K562 (cell line): Measurements from ENCODE around the gene CSAD. TPM values are rescaled to one million over a fixed set of nuclear protein-coding genes. Genes with fewer than 3 reads are reported as not detected.

ENCODE experiments used
- ARNT ChIP-seq, 2 experiments: fragments of 450-650 bp; IDR thresholded peaks; 2 replicates each; pipeline ENCODE4 v1.6.1; 2016; ENCODE audit warnings: mild to moderate bottlenecking in 1 of 2
- CEBPG ChIP-seq, 3 experiments: fragments of 200-800 bp in 1 of 3; sonication (Bioruptor generic) in 1 of 3; sonication (generic) in 1 of 3; formaldehyde crosslinking in 1 of 3; IDR thresholded peaks in 2 of 3; conservative IDR thresholded peaks in 1 of 3; 2 replicates each; pipeline versions ENCODE4 v1.6.1 to v1.8.0; 2016 to 2022; ENCODE audit warnings: missing compliant biosample characterization in 2 of 3, missing genetic modification characterization in 2 of 3, mild to moderate bottlenecking in 1 of 3, missing genetic modification reagents in 1 of 3
- PHF21A ChIP-seq: fragments of 450-650 bp; IDR thresholded peaks from 2 replicates; pipeline ENCODE4 v1.6.1; 2017; ENCODE audit warnings: low read depth, borderline replicate concordance
- RAD51 ChIP-seq: fragments of 450-650 bp; IDR thresholded peaks from 2 replicates; pipeline ENCODE4 v1.7.1; 2016; ENCODE audit warnings: low read depth, mild to moderate bottlenecking, borderline replicate concordance
- RBFOX2 ChIP-seq: fragments of 200-400 bp; formaldehyde crosslinking; IDR thresholded peaks from 2 replicates; pipeline ENCODE4 v1.6.1; 2017; ENCODE audit warnings: low read depth, mild to moderate bottlenecking, low read length, moderate library complexity
- STAG1 ChIP-seq: sonication (generic); formaldehyde crosslinking; IDR thresholded peaks from 2 replicates; pipeline ENCODE4 v1.5.0; 2020; ENCODE audit warnings: missing genetic modification reagents, borderline replicate concordance
- ZNF384 ChIP-seq: IDR thresholded peaks from 2 replicates; pipeline ENCODE4 v1.6.1; 2012; ENCODE audit warnings: low read depth, low read length, improper control_type of control experiment
- polyA plus RNA-seq, 8 experiments: library from polyadenylated mRNA; depleted of rRNA in 4 of 8; stranded (reverse) in 5 of 8; unstranded in 3 of 8; fragments of >200 nt; fragmentation: Nextera tagmentation in 2 of 8; fragmentation: Illumina TruSeq in 1 of 8; extraction: Ambion mirVana in 2 of 8; extraction: Trizol in 1 of 8; gene quantifications; 2 replicates each; pipeline versions ENCODE4 v1.2.1 to v1.2.3, GENCODE V29; 2011 to 2014; ENCODE audit warnings: inconsistent platforms in 1 of 8, missing spikeins in 1 of 8
- total RNA-seq, 7 experiments: library from RNA; depleted of rRNA in 6 of 7; stranded (reverse); fragments of >200 nt in 6 of 7; fragmentation: Illumina TruSeq in 2 of 7; extraction: Trizol in 2 of 7; gene quantifications; 2 replicates each; pipeline versions ENCODE4 v1.2.1 to v1.2.3, GENCODE V29; 2011 to 2021; ENCODE audit warnings: low replicate concordance in 1 of 7
- TF ChIP-seq, protein P1 (sequence below): sonication (generic); formaldehyde crosslinking; IDR thresholded peaks from 2 replicates; pipeline ENCODE4 v1.9.0; 2022; ENCODE audit warnings: mild to moderate bottlenecking, missing genetic modification reagents
- TF ChIP-seq, protein P2 (sequence below): sonication (generic); formaldehyde crosslinking; IDR thresholded peaks from 2 replicates; pipeline ENCODE4 v1.8.1; 2023; ENCODE audit warnings: mild to moderate bottlenecking, missing genetic modification reagents
- TF ChIP-seq, protein P3 (sequence below): fragments of 150-350 bp; conservative IDR thresholded peaks from 2 replicates; pipeline ENCODE4 v1.6.1; 2014; ENCODE audit warnings: low read length

CSAD gene
- total and polyA plus RNA-seq, 9 of the 15 experiments (the other 6 are each of a cell fraction or from before 2014, with no cell fraction given), result 1.8 to 19.6 (median 8.1) TPM

DNA sequence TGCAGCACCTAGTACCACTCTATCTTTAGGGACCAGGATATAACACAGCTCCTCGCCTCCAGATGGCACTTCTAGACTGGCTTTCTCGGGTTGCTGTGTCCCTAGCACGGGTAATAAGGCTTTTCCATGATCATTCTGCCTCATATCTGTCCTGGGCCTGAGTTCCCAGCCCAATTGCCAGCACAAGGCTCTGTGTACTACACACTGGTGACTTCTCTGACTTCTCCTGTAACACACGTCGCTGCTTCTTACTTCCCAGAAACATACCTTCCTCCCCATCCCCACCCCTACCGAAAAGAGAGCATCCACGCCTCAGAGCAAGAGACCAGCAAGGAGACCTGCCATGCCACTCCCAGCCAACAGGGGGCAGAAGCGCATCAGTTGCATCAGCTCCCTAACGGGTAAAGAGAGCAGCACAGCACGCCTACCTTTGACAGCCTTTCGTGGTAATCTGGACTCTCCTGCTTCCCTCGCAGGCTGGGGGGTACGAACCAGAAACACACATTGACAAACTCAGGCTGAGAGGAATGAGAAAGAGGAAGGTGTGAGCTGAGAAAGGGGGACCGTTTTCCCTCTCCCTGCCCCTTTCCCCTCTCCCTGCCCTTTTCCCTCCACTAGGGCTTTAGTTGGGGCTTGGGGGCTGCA is 21.4 kb downstream of the CSAD start (continued):
- TF ChIP-seq, protein P1, sequence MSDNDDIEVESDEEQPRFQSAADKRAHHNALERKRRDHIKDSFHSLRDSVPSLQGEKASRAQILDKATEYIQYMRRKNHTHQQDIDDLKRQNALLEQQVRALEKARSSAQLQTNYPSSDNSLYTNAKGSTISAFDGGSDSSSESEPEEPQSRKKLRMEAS (CRISPR knock-in tag), result peak; percentile 48; the same call in 1 of the 2 replicates
- TF ChIP-seq, protein P2, sequence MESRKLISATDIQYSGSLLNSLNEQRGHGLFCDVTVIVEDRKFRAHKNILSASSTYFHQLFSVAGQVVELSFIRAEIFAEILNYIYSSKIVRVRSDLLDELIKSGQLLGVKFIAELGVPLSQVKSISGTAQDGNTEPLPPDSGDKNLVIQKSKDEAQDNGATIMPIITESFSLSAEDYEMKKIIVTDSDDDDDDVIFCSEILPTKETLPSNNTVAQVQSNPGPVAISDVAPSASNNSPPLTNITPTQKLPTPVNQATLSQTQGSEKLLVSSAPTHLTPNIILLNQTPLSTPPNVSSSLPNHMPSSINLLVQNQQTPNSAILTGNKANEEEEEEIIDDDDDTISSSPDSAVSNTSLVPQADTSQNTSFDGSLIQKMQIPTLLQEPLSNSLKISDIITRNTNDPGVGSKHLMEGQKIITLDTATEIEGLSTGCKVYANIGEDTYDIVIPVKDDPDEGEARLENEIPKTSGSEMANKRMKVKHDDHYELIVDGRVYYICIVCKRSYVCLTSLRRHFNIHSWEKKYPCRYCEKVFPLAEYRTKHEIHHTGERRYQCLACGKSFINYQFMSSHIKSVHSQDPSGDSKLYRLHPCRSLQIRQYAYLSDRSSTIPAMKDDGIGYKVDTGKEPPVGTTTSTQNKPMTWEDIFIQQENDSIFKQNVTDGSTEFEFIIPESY, result peak; percentile 69
- TF ChIP-seq RAD51, result no peak
- peak; percentile 45; the same call in 1 of the 2 replicates for TF ChIP-seq RBFOX2
- TF ChIP-seq ARNT (IDR thresholded peaks at IDR 0.05), result peak; percentile 30 to 75; a peak in 1 of 4 replicates
- TF ChIP-seq, protein P3, sequence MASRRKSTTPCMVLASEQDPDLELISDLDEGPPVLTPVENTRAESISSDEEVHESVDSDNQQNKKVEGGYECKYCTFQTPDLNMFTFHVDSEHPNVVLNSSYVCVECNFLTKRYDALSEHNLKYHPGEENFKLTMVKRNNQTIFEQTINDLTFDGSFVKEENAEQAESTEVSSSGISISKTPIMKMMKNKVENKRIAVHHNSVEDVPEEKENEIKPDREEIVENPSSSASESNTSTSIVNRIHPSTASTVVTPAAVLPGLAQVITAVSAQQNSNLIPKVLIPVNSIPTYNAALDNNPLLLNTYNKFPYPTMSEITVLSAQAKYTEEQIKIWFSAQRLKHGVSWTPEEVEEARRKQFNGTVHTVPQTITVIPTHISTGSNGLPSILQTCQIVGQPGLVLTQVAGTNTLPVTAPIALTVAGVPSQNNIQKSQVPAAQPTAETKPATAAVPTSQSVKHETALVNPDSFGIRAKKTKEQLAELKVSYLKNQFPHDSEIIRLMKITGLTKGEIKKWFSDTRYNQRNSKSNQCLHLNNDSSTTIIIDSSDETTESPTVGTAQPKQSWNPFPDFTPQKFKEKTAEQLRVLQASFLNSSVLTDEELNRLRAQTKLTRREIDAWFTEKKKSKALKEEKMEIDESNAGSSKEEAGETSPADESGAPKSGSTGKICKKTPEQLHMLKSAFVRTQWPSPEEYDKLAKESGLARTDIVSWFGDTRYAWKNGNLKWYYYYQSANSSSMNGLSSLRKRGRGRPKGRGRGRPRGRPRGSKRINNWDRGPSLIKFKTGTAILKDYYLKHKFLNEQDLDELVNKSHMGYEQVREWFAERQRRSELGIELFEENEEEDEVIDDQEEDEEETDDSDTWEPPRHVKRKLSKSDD, result peak; percentile 87; the same call in 1 of the 2 replicates
- TF ChIP-seq CEBPG (CRISPR knock-in tag; IDR thresholded peaks at IDR 0.05), result peak; percentile 99
- TF ChIP-seq CEBPG (tag; conservative IDR thresholded peaks at IDR 0.05 in 1 of 2, IDR thresholded peaks at IDR 0.05 in 1 of 2), result peak; percentile 83
- peak; percentile 59; the same call in 1 of the 2 replicates for TF ChIP-seq STAG1 (CRISPR knock-in tag)
- 0 out of 2 replicates have a peak, but pooled peaks have one; percentile 33 for TF ChIP-seq PHF21A
- TF ChIP-seq ZNF384, result 0 out of 2 replicates have a peak, but pooled peaks have one; percentile 9
